Fibroblast of skin of back (primary cell): ENCODE data around the gene PTPRN2.
"Not testable (repeated sequence)": the region's sequence is repeated elsewhere in the genome, so short reads cannot be mapped to it uniquely, and the experiment has no call there.

ENCODE experiments used
- DNase-seq: peaks from one replicate; pipeline ENCODE4 v3.0.0-alpha.2; 2013

The PTPRN2 gene

GRCh38 chr7:157731126-157731525 is 856.5 kb downstream of the PTPRN2 start:
- no peak for DNase-seq

- DNase-seq: no peak
These were observed 857.0 kb downstream of the PTPRN2 start for GRCh38 chr7:157730614-157731013.

GRCh38 chr7:157729566-157729965 is 858.1 kb downstream of the PTPRN2 start:
- no peak for DNase-seq

DNA sequence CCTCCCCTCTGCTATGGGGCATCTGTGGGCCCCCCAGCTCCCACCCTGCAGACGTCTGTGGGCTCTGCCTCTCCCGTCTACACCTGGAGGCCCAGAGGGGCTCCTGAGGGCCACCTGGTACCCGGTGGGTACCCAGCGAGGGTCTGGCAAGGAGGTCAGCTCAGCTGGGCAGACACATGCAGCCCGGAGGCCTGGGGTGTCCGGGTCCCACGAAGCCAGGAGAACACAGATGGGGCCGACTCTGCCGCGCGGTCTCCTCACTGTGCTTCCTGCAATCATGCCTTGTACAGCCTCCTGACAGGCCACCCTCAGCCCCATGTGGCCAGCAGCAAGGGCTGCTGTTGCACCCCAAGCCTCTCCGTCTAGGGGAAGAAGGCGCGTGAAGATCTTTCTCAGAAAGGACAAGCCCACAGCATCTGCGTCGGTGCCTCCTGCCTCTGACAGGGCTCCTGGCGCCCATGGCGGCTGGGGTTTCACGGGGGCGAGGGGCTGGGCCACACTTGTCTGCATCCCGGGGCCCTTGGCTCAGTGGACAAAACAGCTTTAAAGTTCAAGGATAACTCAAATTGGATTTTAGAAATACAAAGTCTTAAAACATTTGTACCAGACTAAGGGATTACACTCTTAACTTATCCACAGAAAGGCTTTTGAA is 859.5 kb downstream of the PTPRN2 start:
- no peak for DNase-seq

GRCh38 chr7:157726764-157727163 is 860.9 kb downstream of the PTPRN2 start:
- no peak for DNase-seq

DNA sequence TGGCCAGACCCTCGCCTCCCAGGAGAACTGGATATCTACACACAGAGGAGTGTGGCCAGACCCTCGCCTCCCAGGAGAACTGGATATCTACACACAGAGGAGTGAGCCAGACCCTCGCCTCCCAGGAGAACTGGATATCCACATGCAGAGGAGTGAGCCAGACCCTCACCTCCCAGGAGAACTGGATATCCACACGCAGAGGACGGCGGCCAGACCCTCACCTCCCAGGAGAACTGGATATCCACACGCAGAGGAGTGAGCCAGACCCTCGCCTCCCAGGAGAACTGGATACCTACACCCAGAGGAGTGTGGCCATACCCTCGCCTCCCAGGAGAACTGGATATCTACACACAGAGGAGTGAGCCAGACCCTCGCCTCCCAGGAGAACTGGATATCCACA is 862.3 kb downstream of the PTPRN2 start:
- DNase-seq: not testable (repeated sequence)

DNA sequence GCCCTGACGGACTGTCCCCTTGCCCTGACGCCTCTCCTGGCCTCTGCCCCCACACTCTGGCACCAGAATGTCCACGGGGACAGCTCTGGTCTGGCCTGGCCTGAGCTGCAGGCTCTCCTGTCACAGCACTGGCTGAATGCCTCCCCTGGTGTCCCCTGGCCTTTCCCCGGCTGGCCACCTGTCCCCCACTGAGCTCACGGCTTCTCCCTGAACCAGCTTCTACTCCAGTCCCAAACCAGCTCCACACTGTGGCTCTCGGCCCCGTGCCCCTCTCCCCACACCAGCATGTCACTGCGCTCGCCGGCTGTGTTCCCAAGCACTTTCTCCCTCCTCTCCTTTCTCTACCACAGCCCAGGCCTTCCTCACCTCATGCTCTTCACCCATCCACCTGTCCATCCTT is 864.4 kb downstream of the PTPRN2 start:
- DNase-seq: no peak

DNA sequence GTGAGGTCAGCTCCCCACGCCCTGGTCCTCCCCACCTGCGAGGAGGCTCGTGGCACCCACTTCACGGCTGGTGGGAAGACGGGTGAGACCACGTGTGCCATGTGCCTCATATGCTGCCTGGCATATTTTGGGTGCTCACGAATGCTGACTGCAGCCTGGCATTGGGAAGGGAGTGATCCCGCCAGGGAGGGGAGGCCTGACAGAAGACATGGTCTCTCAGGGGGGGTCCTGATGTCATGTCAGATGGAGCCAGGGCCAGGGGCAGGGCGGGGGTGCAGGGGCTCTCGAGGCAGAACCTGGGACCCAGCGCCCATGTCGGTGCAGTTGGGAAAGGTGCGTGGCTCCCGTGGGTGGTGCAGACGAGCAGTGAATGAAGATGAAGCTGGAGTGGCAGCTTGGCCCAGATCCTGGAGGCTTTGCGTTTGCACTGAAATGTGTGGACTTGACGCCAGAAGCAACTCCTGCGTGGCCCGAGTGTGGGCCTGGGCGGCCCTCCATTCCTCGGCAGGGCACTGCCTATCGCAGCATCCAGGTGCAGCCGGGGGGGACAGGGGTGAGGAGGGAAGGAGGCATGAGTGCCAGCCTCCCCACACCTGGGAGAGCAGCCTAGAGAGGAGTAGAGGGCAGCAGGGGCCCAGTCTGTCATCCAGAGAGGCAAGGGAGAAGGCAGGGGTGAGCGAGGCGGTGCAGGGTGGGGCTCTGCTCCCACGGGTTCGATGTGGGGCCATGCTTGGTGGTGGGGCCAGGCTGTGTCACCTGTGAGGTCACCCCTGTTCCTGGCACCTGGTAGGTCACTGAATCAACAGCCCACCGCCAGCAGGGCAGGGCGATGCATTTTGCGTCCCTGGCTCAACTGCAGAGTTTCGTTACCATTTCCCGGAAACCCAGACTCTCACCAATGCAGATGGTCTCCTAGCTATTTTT is 865.2 kb downstream of the PTPRN2 start:
- no peak for DNase-seq

GRCh38 chr7:157721468-157722136 is 866.0 kb downstream of the PTPRN2 start:
- DNase-seq: no peak

- no peak for DNase-seq
These were observed 867.6 kb downstream of the PTPRN2 start for GRCh38 chr7:157719705-157720655.

DNA sequence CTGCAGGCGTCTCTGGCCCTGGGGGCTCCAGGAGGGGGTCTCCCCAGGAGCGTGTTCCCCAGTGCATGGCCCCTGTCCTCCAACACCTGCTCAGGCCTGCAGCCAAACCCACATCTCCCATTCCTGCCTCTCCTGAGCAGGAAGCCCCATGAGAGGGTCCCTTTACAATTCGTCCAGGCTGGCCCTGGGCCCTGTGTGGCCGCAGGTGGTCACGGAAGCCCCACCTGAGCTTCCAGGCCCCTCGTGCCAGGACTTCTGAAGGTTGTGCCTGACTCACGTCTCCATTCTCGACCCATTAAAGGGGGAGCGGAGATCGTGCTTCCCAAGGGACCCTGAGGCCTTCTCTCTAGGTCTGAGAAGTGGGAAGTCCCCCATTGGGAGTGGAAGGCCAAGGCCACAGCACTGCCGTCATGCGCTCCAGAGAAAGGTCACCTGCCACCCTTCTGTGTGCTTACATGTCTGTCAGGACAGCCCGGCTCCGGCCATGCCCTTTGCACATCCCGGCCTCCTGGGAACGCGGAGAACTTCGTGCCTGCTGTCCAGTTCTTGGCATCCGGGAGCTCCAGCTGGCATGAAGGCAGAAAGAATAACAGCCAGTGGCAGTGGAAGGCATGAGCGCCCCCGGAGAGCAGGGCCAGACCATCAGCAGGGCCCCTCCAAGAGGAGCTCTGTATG is 868.5 kb downstream of the PTPRN2 start:
- DNase-seq: no peak

GRCh38 chr7:157718303-157719007 is 869.2 kb downstream of the PTPRN2 start:
- DNase-seq: no peak

DNA sequence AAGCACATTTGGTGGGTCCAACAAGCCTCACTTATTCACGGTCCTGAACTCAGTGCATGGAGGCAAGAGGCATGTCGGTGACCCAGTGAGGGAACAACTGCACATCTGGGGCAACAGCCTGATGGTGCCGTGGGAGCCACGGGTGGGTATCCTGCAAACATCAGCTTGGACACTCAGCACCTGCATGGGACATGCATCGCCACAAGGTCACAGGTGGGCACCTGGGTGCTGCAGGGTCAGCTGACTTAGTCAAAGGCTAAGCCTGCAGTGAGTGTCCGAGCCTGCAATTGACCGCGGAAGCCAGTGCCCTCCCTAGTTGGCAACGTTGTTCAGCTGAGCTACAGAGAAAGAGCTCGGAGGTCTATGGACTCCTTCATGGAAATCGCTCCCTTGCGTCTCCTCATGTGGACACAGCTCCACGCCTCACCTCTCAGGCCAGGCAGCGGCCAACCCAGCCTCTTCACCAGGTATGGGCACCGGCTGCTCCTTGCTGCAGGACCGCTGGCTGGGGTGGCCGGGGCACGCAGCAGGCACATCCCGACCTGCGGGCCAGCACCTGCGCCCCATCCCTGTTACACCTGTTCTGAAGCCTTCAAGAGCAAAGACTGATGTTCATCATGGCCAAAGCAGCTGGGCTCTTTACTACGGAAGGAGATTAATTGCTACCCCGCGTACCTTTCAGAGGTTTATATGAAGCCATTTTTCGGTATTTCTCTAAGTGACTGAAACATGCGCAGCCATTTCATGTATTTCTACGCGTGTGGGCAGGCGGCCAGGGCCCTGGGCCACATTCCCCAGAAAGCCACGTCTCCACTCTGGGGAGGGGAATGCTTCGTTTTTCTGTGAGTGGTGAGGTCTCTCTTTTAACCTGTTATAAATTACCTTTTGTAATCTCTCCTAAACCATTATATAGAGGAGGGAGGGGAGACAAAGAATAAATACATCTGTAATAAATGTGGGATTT is 870.1 kb downstream of the PTPRN2 start:
- no peak for DNase-seq

- no peak for DNase-seq
These were observed 871.7 kb downstream of the PTPRN2 start for GRCh38 chr7:157715938-157716280.

- no peak for DNase-seq
These were observed 872.3 kb downstream of the PTPRN2 start for GRCh38 chr7:157715071-157715937.

GRCh38 chr7:157714166-157715070 is 873.2 kb downstream of the PTPRN2 start:
- no peak for DNase-seq

DNA sequence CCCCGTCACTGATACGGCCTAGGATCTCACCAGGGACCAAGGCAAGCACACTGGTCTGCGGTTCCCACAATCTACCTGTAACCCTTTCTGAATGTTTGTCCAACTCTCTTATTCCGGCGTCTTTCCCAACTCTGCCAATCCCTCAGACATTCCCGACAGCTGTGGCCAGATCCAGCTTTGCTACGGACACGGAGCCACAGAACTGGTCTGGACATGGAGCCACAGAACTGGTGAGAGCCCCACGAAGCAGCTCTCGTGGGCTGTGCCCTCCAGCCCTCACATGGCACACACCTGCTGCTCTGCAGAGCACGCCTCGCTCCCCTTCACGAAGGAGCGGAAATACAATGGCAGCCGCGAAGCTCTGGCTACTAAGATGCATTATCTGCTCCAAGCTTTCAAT is 874.0 kb downstream of the PTPRN2 start:
- no peak for DNase-seq
